OCI-LY7 (cell line): ENCODE data around the gene RAB40C. TPM values are rescaled to one million over a fixed set of nuclear protein-coding genes. Genes with fewer than 3 reads are reported as not detected.

Experiments
- BruUV-seq: library from RNA; stranded (reverse); fragments of 400-500 nt; replicated peaks from 2 replicates; lab custom pipeline; 2021; lab: Mats Ljungman, UMichigan
- CTCF ChIA-PET: fragments of 300-600 bp; sonication (Branson Sonifier 250); formaldehyde crosslinking; loops from one replicate; lab custom pipeline; 2022; ENCODE audit warnings: antibody characterized with exemption; ENCODE audit not compliant: unreplicated experiment; lab: Charles Lee
- POLR2A ChIA-PET: fragments of 300-600 bp; sonication (Branson Sonifier 250); formaldehyde crosslinking; loops from one replicate; lab custom pipeline; 2022; ENCODE audit warnings: antibody characterized with exemption; lab: Charles Lee
- DNase-seq: peaks from one replicate; pipeline ENCODE4 v3.0.0-alpha.2; 2015; ENCODE audit warnings: low spot score
- H2AFZ ChIP-seq: fragments of 200-600 bp; sonication (generic), shearing (Covaris generic); 2 replicates; pipeline ENCODE4 v1.6.1; 2014; ENCODE audit warnings: mild to moderate bottlenecking, antibody characterized with exemption, low read length, moderate library complexity
- H3K27ac ChIP-seq: fragments of 200-600 bp; sonication (generic); 2 replicates; pipeline ENCODE4 v1.5.1; 2014; ENCODE audit warnings: mixed run types, low read depth, mild to moderate bottlenecking, moderate library complexity, low read length, inconsistent platforms; ENCODE audit not compliant: poor library complexity, severe bottlenecking
- H3K36me3 ChIP-seq: fragments of 200-600 bp; sonication (generic); 2 replicates; pipeline ENCODE4 v1.6.1; 2014; ENCODE audit warnings: mild to moderate bottlenecking, antibody characterized with exemption, low read length, moderate library complexity, mixed read lengths; ENCODE audit not compliant: insufficient read depth
- H3K4me1 ChIP-seq: fragments of 200-600 bp; sonication (generic); 2 replicates; pipeline ENCODE4 v1.5.1; 2014; ENCODE audit warnings: mild to moderate bottlenecking, low read length; ENCODE audit not compliant: insufficient read depth, poor library complexity, severe bottlenecking
- H3K4me2 ChIP-seq: fragments of 200-600 bp; sonication (generic); 2 replicates; pipeline ENCODE4 v1.6.1; 2014; ENCODE audit warnings: mild to moderate bottlenecking, low read length
- H3K4me3 ChIP-seq: fragments of 200-600 bp; sonication (generic); 2 replicates; pipeline ENCODE4 v1.5.1; 2014; ENCODE audit warnings: mild to moderate bottlenecking, low read depth, low read length; ENCODE audit not compliant: poor library complexity, severe bottlenecking
- H3K79me2 ChIP-seq: fragments of 200-600 bp; sonication (generic); 2 replicates; pipeline ENCODE4 v1.6.1; 2016; ENCODE audit warnings: low read depth, mild to moderate bottlenecking, low read length, moderate library complexity, mixed read lengths; ENCODE audit not compliant: insufficient read depth
- H3K9me2 ChIP-seq: fragments of 200-600 bp; sonication (generic); 2 replicates; pipeline ENCODE4 v1.6.1; 2016; ENCODE audit warnings: mild to moderate bottlenecking, low read length, mixed read lengths; ENCODE audit not compliant: insufficient read depth
- H3K9me3 ChIP-seq: fragments of 200-600 bp; sonication (generic); 2 replicates; pipeline ENCODE4 v1.6.1; 2014; ENCODE audit warnings: mild to moderate bottlenecking, mixed run types, low read length, mixed read lengths
- H4K20me1 ChIP-seq: fragments of 200-600 bp; sonication (generic); 2 replicates; pipeline ENCODE4 v1.6.1; 2014; ENCODE audit warnings: mild to moderate bottlenecking, antibody characterized with exemption, low read length, moderate library complexity, mixed read lengths; ENCODE audit not compliant: insufficient read depth
- EZH2phosphoT487 ChIP-seq: fragments of 200-600 bp; sonication (generic); IDR thresholded peaks from 2 replicates; pipeline ENCODE4 v1.6.1; 2018; ENCODE audit warnings: low read depth, borderline replicate concordance, mild to moderate bottlenecking, mixed run types, antibody characterized with exemption, low read length, moderate library complexity, mixed read lengths
- intact Hi-C: fragments of 100-400 bp; cut with micrococcal nuclease; formaldehyde crosslinking; loops from one replicate; pipeline ENCODE4 v1.10.0; 2022; ENCODE audit not compliant: unreplicated experiment
- total RNA-seq, 2 experiments: library from RNA; depleted of rRNA in 1 of 2; stranded (reverse); fragments of >200 nt in 1 of 2; shearing (Covaris generic) in 1 of 2; gene quantifications; 2 replicates each; pipeline ENCODE4 v1.2.3, GENCODE V29; 2014 to 2022
- TF ChIP-seq, protein P1 (sequence below): fragments of 200-600 bp; sonication (generic); conservative IDR thresholded peaks from 2 replicates; pipeline ENCODE4 v1.5.1; 2014; ENCODE audit warnings: mild to moderate bottlenecking, antibody characterized with exemption, low read length, moderate library complexity, mixed read lengths

The RAB40C gene
- total RNA-seq, 2 experiments from 2014 or later = 19.3 to 20.9 TPM

DNA sequence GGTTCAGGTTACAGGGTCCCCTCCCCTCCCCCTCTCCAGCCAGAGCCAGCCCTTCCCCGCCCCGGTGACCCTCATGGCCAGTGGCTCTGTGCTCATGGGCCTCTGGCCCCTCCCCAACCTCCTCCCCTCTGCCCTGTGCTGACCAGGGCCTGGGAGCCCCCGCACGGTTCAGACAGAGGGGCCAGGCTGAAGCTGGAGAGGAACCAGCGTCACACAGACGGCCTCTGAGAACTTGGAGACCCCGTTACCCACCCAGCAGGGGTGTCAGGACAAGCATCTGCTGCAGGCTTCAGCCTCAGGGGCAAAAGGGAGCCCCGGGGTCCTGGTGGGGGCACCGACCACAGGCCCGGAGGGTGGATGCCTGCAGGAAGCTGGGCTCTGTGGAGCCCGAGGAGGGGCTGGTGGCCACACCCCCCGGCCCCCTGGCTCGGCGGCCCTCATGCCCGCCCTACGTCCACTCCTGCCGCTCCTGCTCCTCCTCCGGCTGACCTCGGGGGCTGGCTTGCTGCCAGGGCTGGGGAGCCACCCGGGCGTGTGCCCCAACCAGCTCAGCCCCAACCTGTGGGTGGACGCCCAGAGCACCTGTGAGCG, 41.0 kb downstream of the RAB40C start, which contains the start of gene WFIKKN1:
Gene WFIKKN1, plus strand, starts transcription at position 171 of the 591 bp plus-strand sequence. Its CDS starts 269 bp downstream, at position 440.
- H2AFZ ChIP-seq = no peak within 1 kb of the TSS
- H3K36me3 ChIP-seq = peaks cover 8% of the 10 kb centered on the region; the same call in 1 of the 2 replicates
- peaks cover 7% of the 10 kb centered on the region for H3K4me1 ChIP-seq
- intact Hi-C loops = no loop called here
- H3K4me2 ChIP-seq = no peak within 1 kb of the TSS
- no peak within 1 kb of the TSS for H3K27ac ChIP-seq
- no peak for DNase-seq
- no peak within 1 kb of the TSS for H3K4me3 ChIP-seq
- H3K9me3 ChIP-seq = no peaks in the 10 kb centered on the region
- H4K20me1 ChIP-seq = no peaks in the 10 kb centered on the region
- ChIA-PET POLR2A (no interaction called here), CTCF (no interaction called here)
- H3K79me2 ChIP-seq = peaks cover 8% of the 10 kb centered on the region; the same call in 1 of the 2 replicates
- TF ChIP-seq EZH2phosphoT487 = no peak
- no peaks in the 10 kb centered on the region for H3K9me2 ChIP-seq
- no TSS peak for BruUV-seq

DNA sequence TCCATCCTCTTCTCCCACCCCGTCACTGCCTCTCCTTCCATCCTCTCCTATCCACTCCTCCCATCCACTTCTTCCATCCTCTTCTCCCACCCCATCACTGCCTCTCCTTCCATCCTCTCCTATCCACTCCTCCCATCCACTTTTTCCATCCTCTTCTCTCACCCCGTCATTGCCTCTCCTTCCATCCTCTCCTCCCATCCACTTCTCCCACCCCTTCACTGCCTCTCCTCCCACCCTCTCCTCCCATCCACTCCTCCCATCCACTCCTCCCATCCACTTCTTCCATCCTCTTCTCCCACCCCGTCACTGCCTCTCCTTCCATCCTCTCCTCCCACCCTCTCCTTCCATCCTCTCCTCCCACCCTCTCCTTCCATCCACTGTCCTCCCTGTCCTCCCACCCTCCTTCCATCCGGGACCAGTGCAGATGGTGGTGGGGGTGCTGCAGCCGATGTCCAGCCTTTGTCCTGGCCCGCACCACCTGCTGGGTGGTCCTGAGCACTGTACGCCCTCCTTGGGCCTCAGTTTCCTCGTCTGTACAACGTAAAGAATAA, 42.0 kb downstream of the RAB40C start:
- Histone ChIP-seq H3K27ac (no peak overlapping the region), H4K20me1 (no peaks in the 10 kb centered on the region), H3K4me3 (no peak overlapping the region), H3K9me3 (no peaks in the 10 kb centered on the region), H3K4me1 (peaks cover 7% of the 10 kb centered on the region), H3K36me3 (peaks cover 8% of the 10 kb centered on the region; the same call in 1 of the 2 replicates), H3K4me2 (no peak overlapping the region), H2AFZ (no peak overlapping the region), H3K9me2 (no peaks in the 10 kb centered on the region), H3K79me2 (peaks cover 8% of the 10 kb centered on the region; the same call in 1 of the 2 replicates)
- intact Hi-C loops = no loop called here
- no peak for DNase-seq
- ChIA-PET POLR2A (no interaction called here), CTCF (no interaction called here)
- no peak for TF ChIP-seq EZH2phosphoT487
- TF ChIP-seq, protein P1, sequence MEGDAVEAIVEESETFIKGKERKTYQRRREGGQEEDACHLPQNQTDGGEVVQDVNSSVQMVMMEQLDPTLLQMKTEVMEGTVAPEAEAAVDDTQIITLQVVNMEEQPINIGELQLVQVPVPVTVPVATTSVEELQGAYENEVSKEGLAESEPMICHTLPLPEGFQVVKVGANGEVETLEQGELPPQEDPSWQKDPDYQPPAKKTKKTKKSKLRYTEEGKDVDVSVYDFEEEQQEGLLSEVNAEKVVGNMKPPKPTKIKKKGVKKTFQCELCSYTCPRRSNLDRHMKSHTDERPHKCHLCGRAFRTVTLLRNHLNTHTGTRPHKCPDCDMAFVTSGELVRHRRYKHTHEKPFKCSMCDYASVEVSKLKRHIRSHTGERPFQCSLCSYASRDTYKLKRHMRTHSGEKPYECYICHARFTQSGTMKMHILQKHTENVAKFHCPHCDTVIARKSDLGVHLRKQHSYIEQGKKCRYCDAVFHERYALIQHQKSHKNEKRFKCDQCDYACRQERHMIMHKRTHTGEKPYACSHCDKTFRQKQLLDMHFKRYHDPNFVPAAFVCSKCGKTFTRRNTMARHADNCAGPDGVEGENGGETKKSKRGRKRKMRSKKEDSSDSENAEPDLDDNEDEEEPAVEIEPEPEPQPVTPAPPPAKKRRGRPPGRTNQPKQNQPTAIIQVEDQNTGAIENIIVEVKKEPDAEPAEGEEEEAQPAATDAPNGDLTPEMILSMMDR = no peak
- BruUV-seq = no TSS peak

DNA sequence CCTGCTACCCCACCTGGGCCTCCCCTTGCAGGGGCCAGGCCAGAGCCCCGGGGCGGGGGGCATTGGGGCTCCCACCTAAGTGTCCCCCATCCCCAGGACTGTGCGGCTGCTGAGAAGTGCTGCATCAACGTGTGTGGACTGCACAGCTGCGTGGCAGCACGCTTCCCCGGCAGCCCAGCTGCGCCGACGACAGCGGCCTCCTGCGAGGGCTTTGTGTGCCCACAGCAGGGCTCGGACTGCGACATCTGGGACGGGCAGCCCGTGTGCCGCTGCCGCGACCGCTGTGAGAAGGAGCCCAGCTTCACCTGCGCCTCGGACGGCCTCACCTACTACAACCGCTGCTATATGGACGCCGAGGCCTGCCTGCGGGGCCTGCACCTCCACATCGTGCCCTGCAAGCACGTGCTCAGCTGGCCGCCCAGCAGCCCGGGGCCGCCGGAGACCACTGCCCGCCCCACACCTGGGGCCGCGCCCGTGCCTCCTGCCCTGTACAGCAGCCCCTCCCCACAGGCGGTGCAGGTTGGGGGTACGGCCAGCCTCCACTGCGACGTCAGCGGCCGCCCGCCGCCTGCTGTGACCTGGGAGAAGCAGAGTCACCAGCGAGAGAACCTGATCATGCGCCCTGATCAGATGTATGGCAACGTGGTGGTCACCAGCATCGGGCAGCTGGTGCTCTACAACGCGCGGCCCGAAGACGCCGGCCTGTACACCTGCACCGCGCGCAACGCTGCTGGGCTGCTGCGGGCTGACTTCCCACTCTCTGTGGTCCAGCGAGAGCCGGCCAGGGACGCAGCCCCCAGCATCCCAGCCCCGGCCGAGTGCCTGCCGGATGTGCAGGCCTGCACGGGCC, 42.8 kb downstream of the RAB40C start:
- peaks cover 8% of the 10 kb centered on the region; the same call in 1 of the 2 replicates for H3K36me3 ChIP-seq
- H3K9me2 ChIP-seq = no peaks in the 10 kb centered on the region
- H3K4me2 ChIP-seq = no peak overlapping the region
- no peak for DNase-seq
- ChIA-PET CTCF (no interaction called here), POLR2A (no interaction called here)
- no peak overlapping the region for H2AFZ ChIP-seq
- no TSS peak for BruUV-seq
- no peak for TF ChIP-seq EZH2phosphoT487
- TF ChIP-seq, protein P1 = no peak
- no peak overlapping the region for H3K27ac ChIP-seq
- H3K4me1 ChIP-seq = peaks cover 13% of the 10 kb centered on the region
- no peaks in the 10 kb centered on the region for H4K20me1 ChIP-seq
- no peaks in the 10 kb centered on the region for H3K9me3 ChIP-seq
- intact Hi-C loops = no loop called here
- peaks cover 8% of the 10 kb centered on the region; the same call in 1 of the 2 replicates for H3K79me2 ChIP-seq
- H3K4me3 ChIP-seq = no peak overlapping the region
